ENCODE data around the gene TAOK1.

DNA sequence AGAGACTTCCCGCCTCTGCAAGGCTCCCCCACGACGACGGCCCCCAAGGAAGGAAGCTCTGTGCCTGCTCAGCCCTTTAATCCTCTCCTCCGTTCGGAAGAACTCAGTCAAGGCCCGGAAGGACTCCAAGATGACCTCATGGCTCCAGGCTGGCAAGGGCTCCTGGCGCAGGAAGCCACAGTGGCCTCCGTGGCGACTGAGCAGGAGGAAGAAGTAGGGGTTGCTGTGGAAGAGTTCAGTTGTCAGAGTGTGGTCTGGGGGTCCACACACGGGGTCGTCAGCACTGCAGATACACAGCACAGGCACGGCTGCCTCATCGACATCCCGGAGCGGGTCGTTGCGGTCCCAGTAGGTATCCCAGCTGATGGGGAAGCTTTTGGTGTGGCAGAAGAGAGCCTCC lies 172.5 kb downstream of the TAOK1 start:
- TF ChIP-seq, protein P1, sequence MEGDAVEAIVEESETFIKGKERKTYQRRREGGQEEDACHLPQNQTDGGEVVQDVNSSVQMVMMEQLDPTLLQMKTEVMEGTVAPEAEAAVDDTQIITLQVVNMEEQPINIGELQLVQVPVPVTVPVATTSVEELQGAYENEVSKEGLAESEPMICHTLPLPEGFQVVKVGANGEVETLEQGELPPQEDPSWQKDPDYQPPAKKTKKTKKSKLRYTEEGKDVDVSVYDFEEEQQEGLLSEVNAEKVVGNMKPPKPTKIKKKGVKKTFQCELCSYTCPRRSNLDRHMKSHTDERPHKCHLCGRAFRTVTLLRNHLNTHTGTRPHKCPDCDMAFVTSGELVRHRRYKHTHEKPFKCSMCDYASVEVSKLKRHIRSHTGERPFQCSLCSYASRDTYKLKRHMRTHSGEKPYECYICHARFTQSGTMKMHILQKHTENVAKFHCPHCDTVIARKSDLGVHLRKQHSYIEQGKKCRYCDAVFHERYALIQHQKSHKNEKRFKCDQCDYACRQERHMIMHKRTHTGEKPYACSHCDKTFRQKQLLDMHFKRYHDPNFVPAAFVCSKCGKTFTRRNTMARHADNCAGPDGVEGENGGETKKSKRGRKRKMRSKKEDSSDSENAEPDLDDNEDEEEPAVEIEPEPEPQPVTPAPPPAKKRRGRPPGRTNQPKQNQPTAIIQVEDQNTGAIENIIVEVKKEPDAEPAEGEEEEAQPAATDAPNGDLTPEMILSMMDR (IDR thresholded peaks at IDR 0.05; ENCODE audit: poor library complexity): no peak
- TF ChIP-seq EZH2 (IDR thresholded peaks at IDR 0.05; ENCODE audit: borderline replicate concordance): no peak

Measured in hepatocyte (in vitro differentiated cells).